Trophoblast cell (in vitro differentiated cells and primary cell): ENCODE measurements around the gene RAP2B.

Source experiments
- DNase-seq, 2 donors: peaks; one replicate each; pipeline ENCODE4 v3.0.0-alpha.2; 2016
- H2AFZ ChIP-seq: 2 replicates; pipeline ENCODE4 v1.6.1; 2013; ENCODE audit warnings: low read length, moderate library complexity, mild to moderate bottlenecking; ENCODE audit not compliant: insufficient read depth, poor library complexity
- H2AK5ac ChIP-seq: 2 replicates; pipeline ENCODE4 v1.6.1; 2013; ENCODE audit warnings: mild to moderate bottlenecking, low read length
- H2BK120ac ChIP-seq: 2 replicates; pipeline ENCODE4 v1.6.1; 2013; ENCODE audit warnings: low read length, mild to moderate bottlenecking, moderate library complexity; ENCODE audit not compliant: insufficient read depth, poor library complexity
- H2BK12ac ChIP-seq: 2 replicates; pipeline ENCODE4 v1.6.1; 2013; ENCODE audit warnings: mild to moderate bottlenecking, low read length, moderate library complexity
- H2BK5ac ChIP-seq: 2 replicates; pipeline ENCODE4 v1.6.1; 2013; ENCODE audit warnings: low read length, low read depth, moderate library complexity, mild to moderate bottlenecking; ENCODE audit not compliant: poor library complexity
- H3K14ac ChIP-seq: 2 replicates; pipeline ENCODE4 v1.6.1; 2013; ENCODE audit warnings: mild to moderate bottlenecking, low read length
- H3K18ac ChIP-seq: 2 replicates; pipeline ENCODE4 v1.6.1; 2013; ENCODE audit warnings: mild to moderate bottlenecking, low read length
- H3K23ac ChIP-seq: 2 replicates; pipeline ENCODE4 v1.6.1; 2013; ENCODE audit warnings: low read length
- H3K27ac ChIP-seq: 2 replicates; pipeline ENCODE4 v1.5.1; 2013; ENCODE audit warnings: low read depth, mild to moderate bottlenecking, inconsistent platforms, low read length, moderate library complexity
- H3K27me3 ChIP-seq: 2 replicates; pipeline ENCODE4 v1.6.1; 2013; ENCODE audit warnings: inconsistent platforms, mild to moderate bottlenecking, low read length, moderate library complexity; ENCODE audit not compliant: insufficient read depth
- H3K36me3 ChIP-seq, 2 experiments: 1 replicate in 1 of 2; 2 replicates in 1 of 2; pipeline ENCODE4 v1.6.1; 2013; ENCODE audit warnings: low read length in 2 of 2, mild to moderate bottlenecking in 2 of 2, moderate library complexity in 1 of 2; ENCODE audit not compliant: insufficient read depth in 2 of 2, control insufficient read depth in 1 of 2
- H3K4ac ChIP-seq: 2 replicates; pipeline ENCODE4 v1.6.1; 2013; ENCODE audit warnings: low read depth, mild to moderate bottlenecking, low read length, moderate library complexity
- H3K4me1 ChIP-seq, 2 experiments: 1 replicate in 1 of 2; 2 replicates in 1 of 2; pipeline ENCODE4 v1.6.1; 2013; ENCODE audit warnings: low read length in 2 of 2, mild to moderate bottlenecking in 2 of 2, moderate library complexity in 1 of 2; ENCODE audit not compliant: insufficient read depth in 2 of 2, control insufficient read depth in 1 of 2
- H3K4me2 ChIP-seq: 2 replicates; pipeline ENCODE4 v1.6.1; 2013; ENCODE audit warnings: inconsistent platforms, mild to moderate bottlenecking, low read length, moderate library complexity
- H3K4me3 ChIP-seq: 2 replicates; pipeline ENCODE4 v1.5.1; 2013; ENCODE audit warnings: mild to moderate bottlenecking, low read depth, low read length, inconsistent platforms
- H3K79me1 ChIP-seq: one replicate; pipeline ENCODE4 v1.6.1; 2013; ENCODE audit warnings: low read length
- H3K79me2 ChIP-seq: 2 replicates; pipeline ENCODE4 v1.6.1; 2013; ENCODE audit warnings: low read length, mild to moderate bottlenecking; ENCODE audit not compliant: control insufficient read depth, insufficient read depth, poor library complexity
- H3K9ac ChIP-seq: 2 replicates; pipeline ENCODE4 v1.6.1; 2013; ENCODE audit warnings: mild to moderate bottlenecking, low read length
- H3K9me3 ChIP-seq: 2 replicates; pipeline ENCODE4 v1.6.1; 2013; ENCODE audit warnings: low read depth, mild to moderate bottlenecking, control low read depth, inconsistent platforms, low read length; ENCODE audit not compliant: insufficient read depth
- H4K12ac ChIP-seq: 2 replicates; pipeline ENCODE4 v1.6.1; 2013; ENCODE audit warnings: low read depth, mild to moderate bottlenecking, low read length, moderate library complexity
- H4K8ac ChIP-seq: 2 replicates; pipeline ENCODE4 v1.6.1; 2013; ENCODE audit warnings: low read depth, mild to moderate bottlenecking, low read length, moderate library complexity
- H4K91ac ChIP-seq: one replicate; pipeline ENCODE4 v1.6.1; 2013; ENCODE audit warnings: low read depth, mild to moderate bottlenecking, low read length, moderate library complexity
- WGBS: extraction: QIAGEN DNeasy Blood & Tissue Kit; methylation state at CpG from one replicate; pipeline ENCODE4 v1.1.7; 2013; ENCODE audit warnings: missing lambda C conversion rate; ENCODE audit not compliant: insufficient read length, insufficient coverage; ENCODE audit errors: extremely low coverage; 5-methylcytosine and 5-hydroxymethylcytosine counted together

The RAP2B gene

GRCh38 chr3:153163756-153164550, 1.9 kb downstream of the RAP2B start:
- no peak overlapping the region for H2BK12ac ChIP-seq
- H3K23ac ChIP-seq, result no peak overlapping the region
- H3K4me1 ChIP-seq, result peaks cover 0 to 1% of the 10 kb centered on the region in 2 experiments
- DNase-seq, result no peak
- H2BK5ac ChIP-seq, result no peak overlapping the region
- H3K9me3 ChIP-seq, result no peaks in the 10 kb centered on the region
- no peak overlapping the region for H4K12ac ChIP-seq
- peak overlapping the region; percentile 50 for H3K9ac ChIP-seq
- no peaks in the 10 kb centered on the region for H3K36me3 ChIP-seq
- no peak overlapping the region for H3K27ac ChIP-seq
- H3K79me2 ChIP-seq, result peaks cover 23% of the 10 kb centered on the region
- no peaks in the 10 kb centered on the region for H3K27me3 ChIP-seq
- no peak overlapping the region for H4K8ac ChIP-seq
- H3K4me3 ChIP-seq, result no peak overlapping the region
- no peak overlapping the region for H2AK5ac ChIP-seq
- no peak overlapping the region for H3K18ac ChIP-seq
- H2AFZ ChIP-seq, result no peak overlapping the region
- no peak overlapping the region for H2BK120ac ChIP-seq
- H3K4me2 ChIP-seq, result peak overlapping the region; percentile 73
- WGBS, result no CpG with 5 or more reads among the region's 5 CpGs
- H3K14ac ChIP-seq, result no peak overlapping the region
- peaks cover 24% of the 10 kb centered on the region for H3K79me1 ChIP-seq
- H3K4ac ChIP-seq, result peak overlapping the region; percentile 86
- no peak overlapping the region for H4K91ac ChIP-seq

- no peak overlapping the region for H2BK12ac ChIP-seq
- H3K27me3 ChIP-seq, result no peaks in the 10 kb centered on the region
- no peak overlapping the region for H3K9ac ChIP-seq
- no peaks in the 10 kb centered on the region for H3K9me3 ChIP-seq
- H3K27ac ChIP-seq, result no peak overlapping the region
- H4K8ac ChIP-seq, result no peak overlapping the region
- H4K91ac ChIP-seq, result no peak overlapping the region
- H3K79me1 ChIP-seq, result peaks cover 23% of the 10 kb centered on the region
- H3K79me2 ChIP-seq, result peaks cover 23% of the 10 kb centered on the region
- H3K36me3 ChIP-seq, result peaks cover 0 to 8% of the 10 kb centered on the region in 2 experiments
- no peak for DNase-seq
- H4K12ac ChIP-seq, result no peak overlapping the region
- no peak overlapping the region for H3K14ac ChIP-seq
- no peak overlapping the region for H3K4me2 ChIP-seq
- H2BK120ac ChIP-seq, result no peak overlapping the region
- H3K4ac ChIP-seq, result no peak overlapping the region
- H3K4me1 ChIP-seq, result peaks cover 0 to 1% of the 10 kb centered on the region in 2 experiments
- H3K4me3 ChIP-seq, result no peak overlapping the region
- no peak overlapping the region for H2AFZ ChIP-seq
- no peak overlapping the region for H2BK5ac ChIP-seq
- H3K18ac ChIP-seq, result no peak overlapping the region
- no peak overlapping the region for H3K23ac ChIP-seq
- H2AK5ac ChIP-seq, result no peak overlapping the region
Measured at GRCh38 chr3:153165261-153165681, 3.2 kb downstream of the RAP2B start.

DNA sequence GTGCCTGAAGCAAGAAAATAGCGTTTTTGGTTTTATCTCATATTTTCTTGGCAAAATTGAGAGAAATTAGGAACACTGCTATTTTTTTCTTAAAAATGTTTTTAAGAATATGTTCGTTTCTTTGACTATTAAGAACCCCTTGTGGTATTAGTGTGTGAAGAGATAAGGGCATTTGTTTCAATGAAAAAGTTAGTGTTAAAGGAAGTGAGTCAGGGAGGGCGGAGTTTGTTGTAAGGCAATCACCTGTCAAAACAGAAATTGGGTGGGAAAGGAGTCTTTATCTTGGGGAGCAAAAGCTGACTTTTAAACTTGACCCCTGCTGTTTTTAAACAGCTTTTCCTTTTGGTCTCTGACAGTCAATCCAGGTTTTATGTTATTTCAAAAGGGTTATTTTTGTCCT, 4.2 kb downstream of the RAP2B start:
- no peak overlapping the region for H2BK120ac ChIP-seq

GRCh38 chr3:153166796-153167195, 4.8 kb downstream of the RAP2B start:
- Histone ChIP-seq H3K4me3 (no peak overlapping the region), H3K27ac (no peak overlapping the region), H3K18ac (no peak overlapping the region), H2BK120ac (no peak overlapping the region), H3K79me2 (peaks cover 17% of the 10 kb centered on the region), H2BK12ac (no peak overlapping the region), H3K23ac (no peak overlapping the region), H2AFZ (no peak overlapping the region), H4K8ac (no peak overlapping the region), H3K4me1 (peaks cover 0 to 1% of the 10 kb centered on the region in 2 experiments), H3K79me1 (peaks cover 12% of the 10 kb centered on the region), H3K9ac (no peak overlapping the region), H3K36me3 (peaks cover 0 to 8% of the 10 kb centered on the region in 2 experiments), H4K91ac (no peak overlapping the region), H3K27me3 (no peaks in the 10 kb centered on the region), H3K4me2 (no peak overlapping the region), H4K12ac (no peak overlapping the region), H2AK5ac (no peak overlapping the region), H3K4ac (no peak overlapping the region), H2BK5ac (no peak overlapping the region), H3K14ac (no peak overlapping the region), H3K9me3 (no peaks in the 10 kb centered on the region)
- DNase-seq, result no peak
- WGBS, result no CpG with 5 or more reads among the region's 2 CpGs

More for the DNA sequence above, 4.2 kb downstream of the RAP2B start:
- Histone ChIP-seq H3K4me1 (peaks cover 0 to 1% of the 10 kb centered on the region in 2 experiments), H3K4me2 (no peak overlapping the region), H2AK5ac (no peak overlapping the region), H4K8ac (no peak overlapping the region), H2AFZ (no peak overlapping the region), H3K14ac (no peak overlapping the region), H3K79me2 (peaks cover 19% of the 10 kb centered on the region), H3K4me3 (no peak overlapping the region), H3K9ac (no peak overlapping the region), H2BK12ac (no peak overlapping the region), H3K9me3 (no peaks in the 10 kb centered on the region), H3K27me3 (no peaks in the 10 kb centered on the region), H3K79me1 (peaks cover 16% of the 10 kb centered on the region), H3K4ac (no peak overlapping the region), H3K23ac (no peak overlapping the region), H4K91ac (no peak overlapping the region), H2BK5ac (no peak overlapping the region), H3K27ac (no peak overlapping the region), H3K18ac (no peak overlapping the region), H4K12ac (no peak overlapping the region), H3K36me3 (peaks cover 0 to 8% of the 10 kb centered on the region in 2 experiments)
- WGBS, result 100% methylated on average over 1 of the region's 3 CpGs
- DNase-seq, result no peak
